Measurements from ENCODE around the gene ORM2. TPM values are rescaled to one million over a fixed set of nuclear protein-coding genes. Genes with fewer than 3 reads are reported as not detected.

Gene ORM2
- total and polyA plus RNA-seq, 8 donors, result 0.46 to 29.9 (median 1.7) TPM

- intact Hi-C loops (cut with DNase I), result no loop called here
- TF ChIP-seq CTCF (IDR thresholded peaks at IDR 0.05), result no peak
- H3K27ac ChIP-seq, result no peak overlapping the region
- peaks cover 0 to 100% of the 10 kb centered on the region in 2 donors for H3K36me3 ChIP-seq
- H3K9me3 ChIP-seq, result no peaks in the 10 kb centered on the region
- H3K4me1 ChIP-seq, result peaks cover 10 to 21% of the 10 kb centered on the region in 2 donors
- no peak for ATAC-seq
- DNase-seq, result no peak
- no peak overlapping the region for H3K4me3 ChIP-seq
- H3K27me3 ChIP-seq, result no peaks in the 10 kb centered on the region
These were observed 16.5 kb downstream of the ORM2 start for GRCh38 chr9:114346146-114346545.

DNA sequence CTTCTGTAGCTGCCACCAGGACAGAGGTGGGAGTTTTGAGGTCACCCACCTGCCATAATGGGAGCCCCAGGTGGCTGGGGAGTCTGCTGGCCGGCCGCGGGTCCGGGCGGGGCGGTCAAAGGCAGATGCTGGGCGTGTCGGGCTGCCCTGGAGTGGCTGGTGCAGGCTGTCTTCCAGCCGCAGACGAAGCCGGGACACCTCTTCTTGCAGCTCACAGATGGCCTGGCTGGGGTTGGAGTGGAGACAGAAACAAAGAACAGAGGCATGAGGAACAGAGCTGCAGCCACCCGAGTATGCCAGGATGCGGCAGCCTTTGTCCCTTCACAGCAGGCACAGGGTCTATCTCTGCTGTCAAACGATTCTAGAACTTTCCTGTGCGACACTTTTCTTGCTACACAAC lies 18.0 kb downstream of the ORM2 start:
- Histone ChIP-seq H3K27ac (no peak overlapping the region), H3K9me3 (no peaks in the 10 kb centered on the region), H3K4me3 (no peak overlapping the region), H3K4me1 (peaks cover 10 to 24% of the 10 kb centered on the region in 2 donors), H3K27me3 (no peaks in the 10 kb centered on the region), H3K36me3 (peaks cover 0 to 100% of the 10 kb centered on the region in 2 donors)
- TF ChIP-seq CTCF (IDR thresholded peaks at IDR 0.05), result no peak
- DNase-seq (no peak), ATAC-seq (no peak)
- intact Hi-C loops (cut with DNase I), result no loop called here

- H3K4me3 ChIP-seq, result no peak overlapping the region
- H3K27me3 ChIP-seq, result no peaks in the 10 kb centered on the region
- peaks cover 0 to 100% of the 10 kb centered on the region in 2 donors for H3K36me3 ChIP-seq
- H3K27ac ChIP-seq, result peak overlapping the region; percentile 49 to 60
- TF ChIP-seq CTCF (IDR thresholded peaks at IDR 0.05), result no peak
- peaks cover 10 to 24% of the 10 kb centered on the region in 2 donors for H3K4me1 ChIP-seq
- DNase-seq (no peak), ATAC-seq (no peak)
- H3K9me3 ChIP-seq, result no peaks in the 10 kb centered on the region
- intact Hi-C loops (cut with DNase I), result no loop called here
These were observed 18.7 kb downstream of the ORM2 start for GRCh38 chr9:114348261-114348905.

- intact Hi-C loops (cut with DNase I), result no loop called here
These were observed 19.3 kb downstream of the ORM2 start for GRCh38 chr9:114348906-114349482.

More at GRCh38 chr9:114348906-114349482, 19.3 kb downstream of the ORM2 start:
- ATAC-seq (peak; percentile 96), DNase-seq (peak in 3 of 4 donors; percentile 59 to 92 (median 89))
- Histone ChIP-seq H3K27me3 (no peaks in the 10 kb centered on the region), H3K9me3 (no peaks in the 10 kb centered on the region), H3K36me3 (peaks cover 0 to 100% of the 10 kb centered on the region in 2 donors), H3K27ac (peak overlapping the region; percentile 49 to 60), H3K4me3 (no peak overlapping the region), H3K4me1 (peaks cover 10 to 24% of the 10 kb centered on the region in 2 donors)
- TF ChIP-seq CTCF (IDR thresholded peaks at IDR 0.05), result no peak
